Measurements from ENCODE around the gene RARB.
A peak's percentile ranks its signal among the peaks of the same experiment; 100 is the strongest.

The RARB gene

GRCh38 chr3:25565807-25566206, 137.7 kb downstream of the RARB start:
- DNase-seq (ENCODE audit: extremely low read depth, low read depth) = no peak
- H3K4me3 ChIP-seq (replicated peaks; ENCODE audit: low read depth, low read length) = no peak overlapping the region
- TF ChIP-seq CTCF (IDR thresholded peaks at IDR 0.05; ENCODE audit: low read depth, low read length, missing control alignments) = no peak

- H3K4me3 ChIP-seq (replicated peaks; ENCODE audit: low read depth, low read length) = no peak overlapping the region
- peak; percentile 16 for TF ChIP-seq CTCF (IDR thresholded peaks at IDR 0.05; ENCODE audit: low read depth, low read length, missing control alignments)
- DNase-seq (ENCODE audit: extremely low read depth, low read depth) = no peak
Observed at GRCh38 chr3:25566358-25566920, 138.4 kb downstream of the RARB start.

GRCh38 chr3:25567388-25567787, 139.3 kb downstream of the RARB start:
- no peak for TF ChIP-seq CTCF (IDR thresholded peaks at IDR 0.05; ENCODE audit: low read depth, low read length, missing control alignments)
- H3K4me3 ChIP-seq (replicated peaks; ENCODE audit: low read depth, low read length) = no peak overlapping the region
- DNase-seq (ENCODE audit: extremely low read depth, low read depth) = no peak

GRCh38 chr3:25567806-25568524, 139.9 kb downstream of the RARB start:
- H3K4me3 ChIP-seq (replicated peaks; ENCODE audit: low read depth, low read length) = no peak overlapping the region
- no peak for DNase-seq (ENCODE audit: extremely low read depth, low read depth)
- TF ChIP-seq CTCF (IDR thresholded peaks at IDR 0.05; ENCODE audit: low read depth, low read length, missing control alignments) = no peak

- no peak for DNase-seq (ENCODE audit: extremely low read depth, low read depth)
- TF ChIP-seq CTCF (IDR thresholded peaks at IDR 0.05; ENCODE audit: low read depth, low read length, missing control alignments) = no peak
- H3K4me3 ChIP-seq (replicated peaks; ENCODE audit: low read depth, low read length) = no peak overlapping the region
Observed at GRCh38 chr3:25568525-25569078, 140.5 kb downstream of the RARB start.

- no peak for DNase-seq (ENCODE audit: extremely low read depth, low read depth)
- TF ChIP-seq CTCF (IDR thresholded peaks at IDR 0.05; ENCODE audit: low read depth, low read length, missing control alignments) = no peak
- H3K4me3 ChIP-seq (replicated peaks; ENCODE audit: low read depth, low read length) = no peak overlapping the region
Observed at GRCh38 chr3:25571285-25571684, 143.2 kb downstream of the RARB start.

Data from HFF-Myc (cell line).